ENCODE results near the gene IGF2BP2. TPM values are rescaled to one million over a fixed set of nuclear protein-coding genes. Genes with fewer than 3 reads are reported as not detected.

Gene IGF2BP2
- total and polyA plus RNA-seq, 2 of the 4 experiments (the other 2 are of a cell fraction): 23.4 to 88.2 TPM

DNA sequence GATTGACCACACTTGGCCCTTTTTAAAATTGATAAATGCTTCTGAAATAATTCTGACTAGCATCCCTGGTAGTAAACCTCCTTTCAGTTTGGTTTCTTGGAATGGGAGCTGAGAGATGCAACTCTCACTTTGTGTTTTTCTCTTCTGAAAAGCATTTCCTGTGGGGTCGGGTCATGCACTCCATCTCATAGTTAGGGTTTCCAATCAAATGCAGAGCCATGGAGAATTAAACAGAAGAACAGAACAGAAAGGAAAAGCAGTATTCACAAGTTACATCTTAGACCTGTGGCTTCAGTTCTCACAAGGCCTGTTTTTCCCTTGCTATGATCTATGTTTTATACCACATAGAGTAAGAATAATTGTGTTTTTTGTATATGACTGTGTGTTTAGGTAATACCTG lies 199.1 kb downstream of the IGF2BP2 start:
- dilution Hi-C loops (cut with HindIII; ENCODE audit: low sequenced_read_pairs, unreplicated experiment): no loop called here
- H3K36me3 ChIP-seq (ENCODE audit: control insufficient read depth, insufficient read depth, low read length): peaks cover 9% of the 10 kb centered on the region

More for the DNA sequence above, 199.1 kb downstream of the IGF2BP2 start:
- no peak overlapping the region for H3K23ac ChIP-seq (ENCODE audit: low read depth, low read length)
- DNase-seq (no peak), ATAC-seq (ENCODE audit: low read depth) (no peak)
- H3K4ac ChIP-seq (ENCODE audit: low read depth, low read length): no peak overlapping the region
- H3K56ac ChIP-seq (ENCODE audit: extremely low read depth, insufficient read depth, low read length): no peak overlapping the region
- ChIA-PET POLR2A (ENCODE audit: unreplicated experiment) (no interaction called here), CTCF (interaction anchor here (1.6 kb wide), 1 partner anchor 13 kb away, joined by 4 read pairs; no protein-coding TSS in a partner anchor)
- H3K27me3 ChIP-seq (ENCODE audit: control insufficient read depth, insufficient read depth, low read length): no peaks in the 10 kb centered on the region
- H4K5ac ChIP-seq (ENCODE audit: low read depth, low read length): no peak overlapping the region
- no peak overlapping the region for H3K4me2 ChIP-seq (ENCODE audit: low read depth, low read length)
- no peaks in the 10 kb centered on the region for H3K9me1 ChIP-seq (ENCODE audit: insufficient read depth, low read length)
- BruUV-seq (replicated peaks): no TSS peak
- no peaks in the 10 kb centered on the region for H4K20me1 ChIP-seq (ENCODE audit: insufficient read depth, low read length)
- intact Hi-C loops (cut with micrococcal nuclease): no loop called here
- H2AK9ac ChIP-seq (replicated peaks; ENCODE audit: low read depth, low read length, poor library complexity): no peak overlapping the region
- H3K4me3 ChIP-seq (ENCODE audit: insufficient read depth, low read depth, low read length): no peak overlapping the region
- no peak overlapping the region for H2BK120ac ChIP-seq (ENCODE audit: low read depth, low read length)
- peaks cover 6% of the 10 kb centered on the region for H3K4me1 ChIP-seq (ENCODE audit: control insufficient read depth, insufficient read depth, low read length)
- no peak overlapping the region for H2BK5ac ChIP-seq (ENCODE audit: low read depth, low read length, poor library complexity, severe bottlenecking)
- no peaks in the 10 kb centered on the region for H3K9me3 ChIP-seq (ENCODE audit: control insufficient read depth, insufficient read depth, low read length)
- H4K91ac ChIP-seq (ENCODE audit: insufficient read depth, low read depth, low read length): no peak overlapping the region
- H3K18ac ChIP-seq (ENCODE audit: low read depth, low read length): no peak overlapping the region
- no peak overlapping the region for H2BK20ac ChIP-seq (ENCODE audit: low read depth, low read length)
- no peaks in the 10 kb centered on the region; a peak in 1 of 4 replicates for H3K79me1 ChIP-seq (ENCODE audit: low read depth in 1 of 2, low read length in 2 of 2)
- no peak overlapping the region for H3K27ac ChIP-seq (ENCODE audit: insufficient read depth, low read length)
- H2AK5ac ChIP-seq (ENCODE audit: low read depth, low read length): no peak overlapping the region
- H2AFZ ChIP-seq (replicated peaks; ENCODE audit: low read length, poor library complexity): no peak overlapping the region
- no peak overlapping the region for H2BK15ac ChIP-seq (ENCODE audit: low read depth, low read length)
- in situ Hi-C loops (cut with MboI; ENCODE audit: low sequenced_read_pairs): no loop called here
- no CpG with 5 or more reads among the region's 1 CpG for WGBS, 2 experiments (ENCODE audit: extremely low coverage in 2 of 2, insufficient read length in 1 of 2)
- no peak overlapping the region for H3K9ac ChIP-seq (ENCODE audit: low read depth, low read length)
- TF ChIP-seq RAD21 (IDR thresholded peaks at IDR 0.05; ENCODE audit: low read length) (no peak), CHD1 (IDR thresholded peaks at IDR 0.05; ENCODE audit: low read depth, low read length) (no peak), POLR2A (IDR thresholded peaks at IDR 0.05; ENCODE audit: low read depth, low read length) (no peak), MAFK (IDR thresholded peaks at IDR 0.05; ENCODE audit: low read depth, low read length) (no peak), MAZ (IDR thresholded peaks at IDR 0.05; ENCODE audit: borderline replicate concordance, low read depth, low read length) (no peak), SMC3 (IDR thresholded peaks at IDR 0.05; ENCODE audit: low read depth, low read length) (no peak), BHLHE40 (IDR thresholded peaks at IDR 0.05; ENCODE audit: low read depth, low read length) (no peak), RFX5 (IDR thresholded peaks at IDR 0.05; ENCODE audit: low read depth, low read length) (no peak), FOS (IDR thresholded peaks at IDR 0.05; ENCODE audit: low read depth, low read length) (no peak), RCOR1 (IDR thresholded peaks at IDR 0.05; ENCODE audit: insufficient replicate concordance, low read length) (no peak), MXI1 (IDR thresholded peaks at IDR 0.05; ENCODE audit: borderline replicate concordance, low read depth, low read length) (no peak), CEBPB (IDR thresholded peaks at IDR 0.05; ENCODE audit: low read depth, low read length) (no peak)
- no peak overlapping the region for H3K14ac ChIP-seq (replicated peaks; ENCODE audit: low read depth, low read length)
- H4K8ac ChIP-seq (ENCODE audit: low read depth in 2 of 2, low read length in 2 of 2): no peak overlapping the region
